Bronchus fibroblast of lung (primary cell): ENCODE measurements around the gene GNAL. TPM values are rescaled to one million over a fixed set of nuclear protein-coding genes. Genes with fewer than 3 reads are reported as not detected.

Experiments
- total RNA-seq: library from RNA; depleted of rRNA; stranded (reverse); fragments of >200 nt; gene quantifications from 2 replicates; pipeline ENCODE4 v1.2.3, GENCODE V29; 2015

GNAL gene
- total RNA-seq = 0.30 and 0.34 TPM in 2 replicates

GRCh38 chr18:11688972-11689668 is at the start of gene GNAL:
GNAL (plus strand) TSS chr18:11689264; CDS start chr18:11689564, 300 bp downstream.

GRCh38 chr18:11851146-11851805 is 162.2 kb downstream of the GNAL start, which contains the start of gene CHMP1B:
CHMP1B (plus strand) TSS chr18:11851413; CDS start chr18:11851512, 99 bp downstream.

GRCh38 chr18:11908182-11909060 is 219.4 kb downstream of the GNAL start, which contains the start of gene MPPE1:
MPPE1 (minus strand) TSS chr18:11908317; CDS start chr18:11897264, 11,053 bp downstream.

Other genes with a start within 250 kb of the GNAL start
- not detected in 2 replicates for gene SLC35G4, start 79.7 kb upstream of the GNAL start, total RNA-seq
- 22.4 and 25.6 TPM in 2 replicates for gene CHMP1B, start 162.1 kb downstream of the GNAL start, total RNA-seq
- gene MPPE1, start 219.1 kb downstream of the GNAL start, total RNA-seq = 13.1 and 14.6 TPM in 2 replicates